Duodenal mucosa (tissue), 2 donors: Measurements from ENCODE around the gene MSH5.

Source experiments
- H3K27ac ChIP-seq: one replicate; pipeline ENCODE4 v1.7.0; 2013; ENCODE audit warnings: low read depth, low read length
- H3K27me3 ChIP-seq, 2 donors: one replicate each; pipeline ENCODE4 v1.7.0; 2013; ENCODE audit warnings: low read length in 2 of 2, control low read depth in 1 of 2; ENCODE audit not compliant: insufficient read depth in 2 of 2, control insufficient read depth in 1 of 2
- H3K36me3 ChIP-seq, 2 donors: one replicate each; pipeline ENCODE4 v1.7.0; 2013; ENCODE audit warnings: low read length in 2 of 2, control low read depth in 1 of 2; ENCODE audit not compliant: insufficient read depth in 2 of 2, control insufficient read depth in 1 of 2
- H3K4me1 ChIP-seq, 2 donors: one replicate each; pipeline ENCODE4 v1.7.0; 2013; ENCODE audit warnings: low read length in 2 of 2, control low read depth in 1 of 2; ENCODE audit not compliant: insufficient read depth in 2 of 2, control insufficient read depth in 1 of 2
- H3K4me3 ChIP-seq, 2 donors: one replicate each; pipeline ENCODE4 v1.7.0; 2013; ENCODE audit warnings: low read length in 2 of 2, low read depth in 1 of 2
- H3K9ac ChIP-seq, 2 donors: one replicate each; pipeline ENCODE4 v1.7.0; 2013; ENCODE audit warnings: low read length in 2 of 2, low read depth in 1 of 2
- H3K9me3 ChIP-seq, 2 donors: one replicate each; pipeline ENCODE4 v1.7.0; 2013; ENCODE audit warnings: low read length in 2 of 2, control low read depth in 1 of 2; ENCODE audit not compliant: control insufficient read depth in 1 of 2

MSH5 gene

DNA sequence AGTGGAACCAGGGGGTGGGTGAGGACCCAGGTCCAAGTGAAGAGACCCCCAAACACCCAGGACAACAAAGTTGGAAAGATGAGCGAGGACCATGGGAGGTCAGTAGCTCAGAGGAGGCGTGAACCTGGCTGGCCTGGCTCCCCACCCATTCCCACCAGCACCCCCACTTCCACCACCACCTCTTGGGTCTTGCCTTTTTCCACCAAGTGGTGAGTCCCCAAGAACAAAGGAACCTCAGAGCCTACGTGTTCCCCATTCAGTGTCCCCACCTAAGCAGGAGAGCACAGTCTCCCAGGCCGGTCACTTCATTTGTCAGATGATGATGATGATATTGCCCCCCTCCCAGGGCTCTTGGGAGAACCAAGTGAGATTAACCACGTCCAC lies 37.9 kb downstream of the MSH5 start:
- H3K4me1 ChIP-seq, result peaks cover 32 to 35% of the 10 kb centered on the region in 2 donors
- H3K9me3 ChIP-seq, result no peaks in the 10 kb centered on the region
- H3K36me3 ChIP-seq, result peaks cover 26 to 41% of the 10 kb centered on the region in 2 donors
- peak overlapping the region in 1 of 2 donors; percentile 68 for H3K9ac ChIP-seq
- H3K4me3 ChIP-seq, result no peak overlapping the region
- H3K27me3 ChIP-seq, result no peaks in the 10 kb centered on the region
- H3K27ac ChIP-seq, result peak overlapping the region; percentile 65

DNA sequence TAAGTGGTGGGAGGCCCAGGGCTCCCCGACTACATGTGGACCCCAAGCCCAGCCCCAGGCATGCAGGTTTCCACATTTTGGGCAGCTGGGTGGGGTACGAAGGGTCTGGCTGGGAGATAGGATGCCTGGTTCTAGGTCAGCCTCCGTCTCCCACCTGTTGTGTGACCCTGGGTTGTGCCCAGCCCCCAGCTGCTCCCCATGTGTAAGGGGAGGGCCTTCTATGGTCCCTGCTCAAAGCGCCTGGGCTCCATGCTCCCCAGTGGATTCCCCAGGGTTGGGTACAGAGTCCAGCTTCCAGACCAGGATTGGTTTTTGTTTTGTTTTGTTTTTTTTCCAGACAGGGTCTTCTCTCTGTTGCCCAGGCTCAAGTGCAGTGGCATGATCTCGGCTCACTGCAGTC lies 38.4 kb downstream of the MSH5 start:
- Histone ChIP-seq H3K9me3 (no peaks in the 10 kb centered on the region), H3K36me3 (peaks cover 26 to 46% of the 10 kb centered on the region in 2 donors), H3K4me1 (peaks cover 28 to 35% of the 10 kb centered on the region in 2 donors), H3K27ac (no peak overlapping the region), H3K9ac (no peak overlapping the region), H3K27me3 (no peaks in the 10 kb centered on the region), H3K4me3 (no peak overlapping the region)

DNA sequence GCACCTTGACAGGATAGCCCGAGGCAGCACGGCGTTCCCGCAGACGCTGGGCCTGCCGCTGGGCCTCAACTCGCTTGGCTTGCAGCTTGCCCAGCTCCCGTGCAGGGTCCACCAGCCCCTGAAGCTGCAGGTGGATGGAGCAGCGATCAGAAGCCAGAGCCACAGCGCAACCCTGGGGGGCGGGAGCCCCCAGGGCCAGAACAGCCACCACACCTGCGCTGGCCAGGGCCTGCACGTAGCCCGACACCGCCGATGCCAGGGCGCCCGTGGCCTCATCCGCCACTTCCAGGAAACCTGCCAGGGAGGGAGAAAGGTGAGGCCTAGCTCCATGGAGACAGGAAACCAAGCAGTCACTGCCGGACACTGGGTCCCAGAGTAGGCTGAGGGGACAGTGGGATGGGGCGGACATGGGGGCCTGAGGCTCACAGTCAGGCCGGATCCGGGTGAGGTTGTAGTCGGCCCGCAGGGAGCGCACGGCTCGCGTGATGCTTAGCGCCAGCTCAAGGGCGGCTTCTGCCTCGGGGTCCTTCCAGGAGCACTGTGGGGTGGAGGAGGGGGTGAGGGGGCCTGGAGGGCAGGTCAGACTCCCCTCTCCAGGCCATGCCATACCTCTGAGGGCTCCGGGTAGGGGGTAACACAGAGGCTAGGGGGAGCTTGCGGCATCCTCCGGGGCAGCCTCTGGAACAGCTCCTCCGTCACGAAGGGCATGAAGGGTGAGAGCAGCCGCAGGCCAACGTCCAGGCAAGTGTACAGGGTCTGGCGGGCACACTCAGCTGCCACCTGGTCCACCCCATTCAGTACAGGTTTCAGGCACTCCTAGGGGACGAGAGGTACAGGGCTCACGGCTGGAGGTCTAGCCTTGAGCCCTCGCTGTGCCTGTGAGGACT lies 39.4 kb downstream of the MSH5 start:
- H3K9me3 ChIP-seq, result no peaks in the 10 kb centered on the region
- H3K4me3 ChIP-seq, result no peak overlapping the region
- no peaks in the 10 kb centered on the region for H3K27me3 ChIP-seq
- H3K36me3 ChIP-seq, result peaks cover 26 to 52% of the 10 kb centered on the region in 2 donors
- no peak overlapping the region for H3K9ac ChIP-seq
- no peak overlapping the region for H3K27ac ChIP-seq
- peaks cover 27 to 35% of the 10 kb centered on the region in 2 donors for H3K4me1 ChIP-seq

DNA sequence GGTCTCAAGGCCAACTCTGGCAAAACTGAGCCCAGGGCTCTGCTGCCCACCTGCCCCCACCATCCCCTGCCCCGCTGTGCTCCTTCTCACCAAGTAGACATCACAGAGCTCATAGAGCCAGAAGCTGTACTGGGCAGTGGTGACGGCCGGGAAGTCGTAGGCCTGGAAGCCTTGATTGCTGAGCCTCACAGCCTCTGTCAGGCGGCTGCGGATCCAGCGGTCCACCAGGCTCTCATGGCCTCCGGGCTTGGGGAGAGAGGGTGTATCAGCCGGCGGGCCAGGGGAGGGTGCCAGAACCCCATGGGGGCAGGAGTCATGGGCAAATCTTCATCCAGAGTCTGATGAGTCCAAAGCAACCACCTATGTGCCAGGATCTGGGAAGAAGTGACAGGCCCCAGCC lies 40.1 kb downstream of the MSH5 start:
- H3K9ac ChIP-seq, result no peak overlapping the region
- H3K9me3 ChIP-seq, result no peaks in the 10 kb centered on the region
- H3K4me3 ChIP-seq, result no peak overlapping the region
- H3K27me3 ChIP-seq, result no peaks in the 10 kb centered on the region
- H3K27ac ChIP-seq, result no peak overlapping the region
- H3K4me1 ChIP-seq, result peaks cover 26 to 33% of the 10 kb centered on the region in 2 donors
- peaks cover 26 to 59% of the 10 kb centered on the region in 2 donors for H3K36me3 ChIP-seq

DNA sequence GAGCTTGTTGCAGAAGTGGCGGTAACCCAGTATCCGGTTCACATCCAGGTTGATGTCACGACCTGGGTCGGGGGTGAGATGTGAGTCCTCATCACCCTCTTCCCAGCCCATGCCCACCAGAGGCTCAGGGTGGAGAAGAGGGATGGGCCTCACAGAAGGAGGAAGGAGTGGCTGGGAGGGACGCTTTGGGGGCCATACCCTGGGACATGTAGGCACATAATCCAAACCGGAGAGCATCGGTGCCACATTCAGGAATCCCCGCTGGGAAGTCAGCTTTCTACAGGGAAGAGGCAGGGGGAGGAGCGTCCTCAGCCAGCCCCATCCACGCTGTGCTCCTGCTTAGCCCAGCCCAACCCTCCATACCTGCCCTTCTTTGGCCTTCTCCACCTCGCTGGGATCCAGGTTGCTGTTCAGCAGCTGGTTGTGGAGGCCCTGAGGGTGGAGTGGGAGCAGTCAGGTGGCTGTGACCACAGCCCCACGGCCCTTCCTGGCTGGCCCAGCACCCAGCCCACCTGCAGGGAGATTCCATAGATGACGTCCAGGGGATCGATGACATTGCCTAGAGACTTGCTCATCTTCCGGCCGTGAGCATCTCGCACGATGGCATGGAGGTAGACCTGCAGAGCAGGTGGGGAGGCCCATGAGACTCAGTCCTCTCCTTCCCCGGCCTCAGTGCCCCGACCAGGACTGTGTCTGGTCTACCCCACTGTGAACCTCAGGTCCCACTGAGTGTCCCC lies 40.9 kb downstream of the MSH5 start:
- no peak overlapping the region for H3K27ac ChIP-seq
- peaks cover 19 to 25% of the 10 kb centered on the region in 2 donors for H3K4me1 ChIP-seq
- peaks cover 30 to 65% of the 10 kb centered on the region in 2 donors for H3K36me3 ChIP-seq
- H3K27me3 ChIP-seq, result no peaks in the 10 kb centered on the region
- H3K9ac ChIP-seq, result no peak overlapping the region
- H3K4me3 ChIP-seq, result no peak overlapping the region
- no peaks in the 10 kb centered on the region for H3K9me3 ChIP-seq

- H3K9ac ChIP-seq, result no peak overlapping the region
- no peaks in the 10 kb centered on the region for H3K27me3 ChIP-seq
- H3K27ac ChIP-seq, result no peak overlapping the region
- H3K36me3 ChIP-seq, result peaks cover 30 to 65% of the 10 kb centered on the region in 2 donors
- H3K4me1 ChIP-seq, result peaks cover 11 to 17% of the 10 kb centered on the region in 2 donors
- no peak overlapping the region for H3K4me3 ChIP-seq
- H3K9me3 ChIP-seq, result no peaks in the 10 kb centered on the region
Measured at GRCh38 chr6:31781244-31782125, 41.7 kb downstream of the MSH5 start.

GRCh38 chr6:31782126-31782855 lies 42.5 kb downstream of the MSH5 start:
- Histone ChIP-seq H3K36me3 (peaks cover 30 to 65% of the 10 kb centered on the region in 2 donors), H3K9ac (no peak overlapping the region), H3K9me3 (no peaks in the 10 kb centered on the region), H3K4me1 (peaks cover 3 to 9% of the 10 kb centered on the region in 2 donors), H3K4me3 (no peak overlapping the region), H3K27ac (no peak overlapping the region), H3K27me3 (no peaks in the 10 kb centered on the region)

GRCh38 chr6:31784098-31784925 lies 44.5 kb downstream of the MSH5 start:
- Histone ChIP-seq H3K4me1 (no peaks in the 10 kb centered on the region), H3K9me3 (no peaks in the 10 kb centered on the region), H3K27ac (no peak overlapping the region), H3K4me3 (no peak overlapping the region), H3K36me3 (peaks cover 30 to 57% of the 10 kb centered on the region in 2 donors), H3K27me3 (no peaks in the 10 kb centered on the region), H3K9ac (no peak overlapping the region)

GRCh38 chr6:31785475-31785874 lies 45.7 kb downstream of the MSH5 start:
- no peaks in the 10 kb centered on the region for H3K27me3 ChIP-seq
- H3K36me3 ChIP-seq, result peaks cover 23 to 46% of the 10 kb centered on the region in 2 donors
- no peaks in the 10 kb centered on the region for H3K4me1 ChIP-seq
- no peak overlapping the region for H3K9ac ChIP-seq
- no peak overlapping the region for H3K27ac ChIP-seq
- H3K9me3 ChIP-seq, result no peaks in the 10 kb centered on the region
- H3K4me3 ChIP-seq, result no peak overlapping the region
